HUES48 (cell line): ENCODE results near the gene DLX3.

ENCODE experiments used
- H3K27ac ChIP-seq: one replicate; pipeline ENCODE4 v1.7.0; 2013; ENCODE audit warnings: low read depth, low read length, inconsistent platforms
- H3K27me3 ChIP-seq: 2 replicates; pipeline ENCODE4 v1.6.1; 2013; ENCODE audit warnings: mild to moderate bottlenecking, low read length; ENCODE audit not compliant: control insufficient read depth, insufficient read depth
- H3K36me3 ChIP-seq: 2 replicates; pipeline ENCODE4 v1.6.1; 2013; ENCODE audit warnings: low read length; ENCODE audit not compliant: control insufficient read depth, insufficient read depth
- H3K4me1 ChIP-seq: 2 replicates; pipeline ENCODE4 v1.6.1; 2013; ENCODE audit warnings: mild to moderate bottlenecking, low read length; ENCODE audit not compliant: control insufficient read depth, insufficient read depth
- H3K4me3 ChIP-seq: 2 replicates; pipeline ENCODE4 v1.5.1; 2013; ENCODE audit warnings: mild to moderate bottlenecking, low read depth, low read length
- H3K9ac ChIP-seq: 2 replicates; pipeline ENCODE4 v1.6.1; 2013; ENCODE audit warnings: mild to moderate bottlenecking, low read depth, low read length, moderate library complexity
- H3K9me3 ChIP-seq: 2 replicates; pipeline ENCODE4 v1.6.1; 2013; ENCODE audit warnings: low read length; ENCODE audit not compliant: control insufficient read depth, insufficient read depth

Gene DLX3

DNA sequence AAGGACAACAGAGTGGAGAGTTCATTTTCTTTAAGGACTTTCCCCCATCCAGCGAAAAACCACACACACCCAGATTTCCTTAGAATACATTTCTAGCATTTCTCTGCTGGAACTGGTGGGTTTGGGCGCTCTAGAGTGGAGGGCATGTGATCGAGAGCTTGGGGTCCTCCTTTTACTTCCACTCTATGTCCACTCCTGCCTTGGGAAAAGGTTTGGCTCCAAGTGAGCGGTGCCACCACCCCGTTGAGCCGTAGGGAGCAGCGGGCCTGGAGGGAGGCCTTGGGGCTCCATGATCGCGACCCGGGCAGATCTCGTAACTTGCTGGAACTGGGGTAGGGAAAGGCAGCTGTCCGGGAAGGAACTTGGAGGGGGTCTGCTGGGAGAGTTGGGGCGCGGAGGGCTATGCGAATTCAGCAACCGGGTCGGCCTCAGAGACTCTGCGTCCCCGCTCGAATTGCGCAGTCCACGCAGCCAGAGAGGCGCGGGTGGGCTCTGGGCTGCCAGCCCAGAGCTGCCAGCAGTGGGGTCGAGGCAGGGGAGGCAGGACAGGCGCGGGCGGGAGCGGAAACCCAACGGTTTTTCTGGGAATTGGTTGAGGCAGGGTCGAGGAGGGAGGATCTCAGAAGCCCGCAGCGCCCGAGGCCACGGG lies 23.7 kb downstream of the DLX3 start:
- peak overlapping the region; percentile 41; the same call in 1 of the 2 replicates for H3K4me3 ChIP-seq
- H3K27ac ChIP-seq = no peak overlapping the region
- peaks cover 31% of the 10 kb centered on the region for H3K4me1 ChIP-seq
- H3K9me3 ChIP-seq = no peaks in the 10 kb centered on the region; the same call in 1 of the 2 replicates
- H3K36me3 ChIP-seq = no peaks in the 10 kb centered on the region
- no peak overlapping the region for H3K9ac ChIP-seq
- H3K27me3 ChIP-seq = peaks cover 100% of the 10 kb centered on the region

DNA sequence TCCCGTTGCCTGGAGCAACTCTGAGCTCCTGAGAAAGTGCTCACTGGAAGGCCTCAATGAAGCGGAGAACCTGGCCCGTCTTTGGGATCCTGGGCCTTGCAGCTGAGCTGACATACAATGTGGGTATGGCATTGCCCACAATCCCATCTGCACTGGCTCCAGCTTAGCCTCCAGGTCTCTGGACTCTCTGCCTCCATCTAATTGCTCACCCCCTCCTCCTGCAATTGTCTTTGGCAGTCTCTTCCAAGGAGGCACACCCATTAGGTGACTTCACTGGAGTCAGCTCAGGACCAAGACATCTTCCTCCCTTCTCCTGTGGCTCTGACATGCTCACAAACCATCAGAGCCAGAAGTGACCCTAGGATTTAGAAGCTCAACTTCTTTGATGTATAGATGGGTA lies 24.5 kb downstream of the DLX3 start:
- Histone ChIP-seq H3K27me3 (peaks cover 100% of the 10 kb centered on the region), H3K4me1 (peaks cover 23% of the 10 kb centered on the region), H3K36me3 (no peaks in the 10 kb centered on the region), H3K4me3 (no peak overlapping the region), H3K9me3 (no peaks in the 10 kb centered on the region; the same call in 1 of the 2 replicates), H3K9ac (no peak overlapping the region), H3K27ac (no peak overlapping the region)

DNA sequence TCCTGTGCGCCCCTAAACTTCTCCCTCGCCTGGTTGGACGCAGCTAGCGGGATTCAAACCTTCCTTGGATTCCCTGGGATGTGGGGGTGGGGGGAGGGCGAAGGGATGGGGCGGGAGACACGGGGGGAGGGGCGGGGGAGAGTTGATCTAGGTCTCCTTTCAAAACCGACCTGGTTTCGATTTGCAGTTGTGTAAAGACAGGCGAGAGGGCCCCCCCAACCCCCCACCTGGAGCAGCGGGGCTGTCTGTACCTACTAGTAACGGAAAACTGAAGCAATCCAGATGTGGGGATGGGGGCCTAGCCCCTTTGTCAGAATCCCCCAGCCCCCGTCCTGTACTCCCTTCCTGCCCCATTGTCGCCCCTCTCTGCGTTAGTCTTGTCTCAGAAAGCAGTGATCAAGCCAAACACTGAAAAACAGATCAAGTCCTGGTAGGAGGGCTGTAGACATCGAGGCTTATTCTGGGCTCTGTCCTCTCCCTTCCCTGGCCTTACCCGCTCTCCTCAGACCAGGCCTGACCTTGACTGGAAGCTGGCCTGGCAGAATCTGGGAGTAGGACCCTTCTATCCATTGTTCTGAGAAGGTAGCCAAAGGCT lies 25.1 kb downstream of the DLX3 start:
- no peaks in the 10 kb centered on the region for H3K36me3 ChIP-seq
- peaks cover 25% of the 10 kb centered on the region for H3K4me1 ChIP-seq
- H3K9ac ChIP-seq = no peak overlapping the region
- no peak overlapping the region for H3K27ac ChIP-seq
- peaks cover 100% of the 10 kb centered on the region for H3K27me3 ChIP-seq
- no peaks in the 10 kb centered on the region; the same call in 1 of the 2 replicates for H3K9me3 ChIP-seq
- H3K4me3 ChIP-seq = peak overlapping the region; percentile 88; the same call in 1 of the 2 replicates

DNA sequence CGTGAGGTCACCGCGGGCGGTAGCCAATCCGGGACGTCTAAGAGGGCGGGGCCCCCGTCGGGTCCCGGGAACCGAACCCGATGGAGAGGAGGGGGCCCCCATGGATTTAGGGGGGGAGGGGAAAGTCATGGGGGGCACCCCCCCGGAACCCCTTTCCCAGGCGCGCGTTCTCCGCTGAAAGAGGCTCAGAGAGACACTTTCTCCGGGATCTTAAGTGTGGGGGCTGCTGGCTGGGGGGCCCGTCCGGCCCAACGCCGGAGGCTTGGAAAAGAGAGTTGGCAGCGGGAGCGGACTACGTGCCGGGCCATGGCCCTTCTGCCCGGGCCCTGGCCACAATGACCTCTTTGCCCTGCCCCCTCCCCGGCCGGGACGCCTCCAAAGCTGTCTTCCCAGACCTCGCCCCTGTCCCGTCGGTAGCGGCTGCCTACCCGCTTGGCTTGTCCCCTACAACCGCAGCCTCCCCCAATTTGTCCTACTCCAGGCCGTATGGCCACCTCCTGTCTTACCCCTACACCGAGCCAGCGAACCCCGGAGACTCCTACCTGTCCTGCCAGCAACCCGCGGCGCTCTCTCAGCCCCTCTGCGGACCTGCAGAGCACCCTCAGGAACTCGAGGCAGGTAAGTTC lies 25.8 kb downstream of the DLX3 start, which contains the start of gene DLX4:
DLX4 (plus strand) TSS at position 57 of the 626 bp plus-strand sequence; CDS start at position 336, 279 bp downstream.
- Histone ChIP-seq H3K36me3 (no peaks in the 10 kb centered on the region), H3K27ac (peak within 1 kb of the TSS; percentile 70), H3K9me3 (no peaks in the 10 kb centered on the region; the same call in 1 of the 2 replicates), H3K9ac (peak within 1 kb of the TSS; percentile 45; the same call in 1 of the 2 replicates), H3K27me3 (peaks cover 100% of the 10 kb centered on the region), H3K4me1 (peaks cover 31% of the 10 kb centered on the region), H3K4me3 (peak within 1 kb of the TSS; percentile 88)

DNA sequence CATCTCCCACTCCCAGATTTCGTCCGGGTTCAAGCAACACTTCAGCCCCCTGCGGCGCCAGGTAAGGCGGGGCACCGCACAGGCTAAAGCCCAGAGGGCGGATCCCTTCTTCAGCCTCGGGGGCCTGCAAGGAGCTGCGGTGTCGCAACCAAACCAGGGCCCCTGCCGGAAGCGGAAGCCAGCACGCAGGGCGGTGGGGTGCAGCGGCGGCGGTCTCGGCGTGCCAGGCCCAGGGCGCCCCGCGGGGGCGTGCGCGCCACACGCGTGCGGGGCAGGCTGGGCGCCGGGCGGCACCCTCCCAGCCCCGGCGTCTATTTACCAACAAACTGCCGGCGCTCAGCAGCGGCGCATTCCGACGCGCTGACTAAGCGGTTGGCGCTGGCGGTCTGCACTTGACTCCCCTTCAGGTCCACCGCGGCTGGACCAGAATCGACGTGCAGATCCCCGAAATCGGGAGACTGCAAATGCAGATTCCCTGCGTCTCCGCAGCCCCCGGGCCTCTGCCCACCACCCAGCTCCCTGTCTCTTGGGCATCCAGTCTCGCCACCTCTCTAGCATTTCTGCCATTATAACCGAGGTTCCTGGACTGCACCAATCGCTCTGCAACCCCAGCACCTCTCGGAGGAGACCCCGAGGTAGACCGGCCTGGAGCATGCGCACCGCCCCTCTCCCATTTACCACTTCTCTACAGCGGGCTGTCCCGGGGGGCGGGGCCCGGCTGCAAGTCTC lies 26.5 kb downstream of the DLX3 start:
- no peaks in the 10 kb centered on the region; the same call in 1 of the 2 replicates for H3K9me3 ChIP-seq
- H3K4me1 ChIP-seq = peaks cover 37% of the 10 kb centered on the region
- peaks cover 100% of the 10 kb centered on the region for H3K27me3 ChIP-seq
- H3K36me3 ChIP-seq = no peaks in the 10 kb centered on the region
- peak overlapping the region; percentile 88 for H3K4me3 ChIP-seq
- peak overlapping the region; percentile 45; the same call in 1 of the 2 replicates for H3K9ac ChIP-seq
- peak overlapping the region; percentile 70 for H3K27ac ChIP-seq

DNA sequence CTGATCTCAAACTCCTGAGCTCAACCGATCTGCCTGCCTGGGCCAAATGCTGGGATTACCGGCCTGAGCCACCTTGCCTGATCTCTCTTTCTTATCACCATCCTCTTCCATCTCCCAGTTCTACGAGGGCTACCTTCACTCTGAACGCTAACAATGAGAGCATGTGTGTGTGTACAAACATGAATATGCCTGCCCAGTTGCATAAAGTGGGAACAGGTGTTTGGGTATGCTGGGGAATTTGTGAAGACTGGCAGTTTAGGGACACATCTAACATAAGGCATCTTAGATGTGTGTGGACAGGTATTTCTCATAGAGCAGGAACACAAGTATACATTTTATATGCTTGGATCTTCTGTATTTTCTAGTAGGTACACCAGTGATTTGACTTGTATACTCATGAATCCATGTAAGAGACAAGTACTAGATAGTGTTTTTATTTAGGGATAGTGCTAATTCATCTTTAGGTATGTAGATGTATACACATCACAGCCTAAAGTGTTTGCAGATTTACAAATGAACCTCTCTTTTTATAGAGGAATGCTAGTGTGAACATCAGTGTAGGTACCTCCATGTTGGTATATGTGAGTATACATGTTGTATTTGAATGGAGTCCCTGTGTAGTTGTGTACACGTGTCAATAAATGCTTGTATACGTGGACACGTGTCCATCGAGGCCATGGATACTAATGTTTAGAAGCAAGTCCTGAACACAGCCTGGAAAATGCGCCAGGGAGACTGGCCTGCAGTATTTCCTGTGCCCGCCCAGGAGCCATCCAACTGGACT lies 27.2 kb downstream of the DLX3 start:
- Histone ChIP-seq H3K9me3 (no peaks in the 10 kb centered on the region; the same call in 1 of the 2 replicates), H3K4me1 (peaks cover 41% of the 10 kb centered on the region), H3K4me3 (peak overlapping the region; percentile 88), H3K9ac (no peak overlapping the region), H3K27ac (no peak overlapping the region), H3K27me3 (peaks cover 100% of the 10 kb centered on the region), H3K36me3 (no peaks in the 10 kb centered on the region)

DNA sequence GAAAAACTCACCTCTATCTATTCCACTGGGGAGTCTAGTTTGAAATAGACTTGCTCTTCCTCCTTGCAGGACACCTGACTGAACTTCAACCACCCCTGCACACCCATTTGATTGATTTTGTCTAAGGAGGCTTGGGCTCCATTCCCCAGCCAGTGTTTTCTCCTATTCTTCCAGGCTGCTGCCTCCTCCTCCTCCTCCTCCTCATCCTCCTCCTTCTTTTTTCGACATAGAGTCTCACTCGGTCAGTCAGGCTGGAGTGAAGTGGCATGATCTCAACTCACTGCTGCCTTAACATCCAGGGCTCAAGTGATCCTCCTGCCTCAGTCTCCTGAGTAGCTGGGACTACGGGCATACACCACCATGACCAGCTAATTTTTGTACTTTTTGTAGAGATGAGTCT lies 27.8 kb downstream of the DLX3 start:
- Histone ChIP-seq H3K9ac (no peak overlapping the region), H3K27me3 (peaks cover 100% of the 10 kb centered on the region), H3K27ac (no peak overlapping the region), H3K9me3 (no peaks in the 10 kb centered on the region; the same call in 1 of the 2 replicates), H3K4me1 (peaks cover 38% of the 10 kb centered on the region), H3K4me3 (no peak overlapping the region), H3K36me3 (no peaks in the 10 kb centered on the region)

DNA sequence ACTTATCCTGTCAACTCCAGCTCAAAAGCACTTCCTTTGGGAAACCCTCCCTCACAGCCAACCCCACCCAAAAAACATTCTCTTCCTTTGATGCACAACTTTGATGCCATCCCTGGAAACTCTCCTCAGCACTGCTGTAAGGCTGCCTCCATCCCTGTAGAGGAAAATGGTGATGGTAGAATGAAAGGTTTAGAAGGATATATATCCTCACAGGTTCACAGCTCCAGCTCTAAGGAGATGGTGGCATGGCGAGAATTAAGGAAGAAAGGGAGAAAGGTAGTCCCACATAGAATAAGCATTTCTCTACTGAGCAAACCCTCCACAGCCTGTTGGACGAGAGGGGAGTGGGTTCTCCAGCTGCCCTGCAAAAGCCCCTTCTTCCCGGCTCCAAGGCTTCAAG lies 28.3 kb downstream of the DLX3 start:
- Histone ChIP-seq H3K9me3 (no peaks in the 10 kb centered on the region; the same call in 1 of the 2 replicates), H3K27ac (no peak overlapping the region), H3K4me3 (no peak overlapping the region), H3K27me3 (peaks cover 99% of the 10 kb centered on the region), H3K4me1 (peaks cover 36% of the 10 kb centered on the region), H3K9ac (no peak overlapping the region), H3K36me3 (no peaks in the 10 kb centered on the region)

DNA sequence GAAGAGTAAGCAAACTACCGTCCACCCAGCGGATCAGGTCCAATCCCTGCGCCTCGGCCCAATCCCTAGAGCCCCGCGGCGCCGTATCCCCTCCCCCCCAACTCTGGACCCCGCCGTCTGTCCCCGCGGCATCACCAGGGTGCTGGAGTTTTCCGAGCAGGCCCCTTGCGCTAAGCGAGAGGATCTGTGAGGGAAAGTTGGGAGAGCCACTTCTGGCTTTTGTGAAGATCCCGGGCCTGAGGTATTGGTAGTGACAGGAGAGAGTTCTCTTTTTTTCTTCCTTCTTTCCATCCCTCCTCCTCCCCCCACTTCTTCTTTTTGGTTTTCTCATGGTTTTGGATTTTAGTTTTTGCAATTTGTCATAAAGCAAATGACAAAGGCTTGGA lies 29.5 kb downstream of the DLX3 start:
- peak overlapping the region; percentile 49 for H3K4me3 ChIP-seq
- peaks cover 98% of the 10 kb centered on the region for H3K27me3 ChIP-seq
- H3K27ac ChIP-seq = no peak overlapping the region

More for the DNA sequence above, 29.5 kb downstream of the DLX3 start:
- Histone ChIP-seq H3K4me1 (peaks cover 32% of the 10 kb centered on the region), H3K36me3 (no peaks in the 10 kb centered on the region), H3K9me3 (no peaks in the 10 kb centered on the region; the same call in 1 of the 2 replicates), H3K9ac (no peak overlapping the region)
